ENCODE results near the gene RRP1B.

- TF ChIP-seq RAD51 (IDR thresholded peaks at IDR 0.05; ENCODE audit: borderline replicate concordance) (no peak), ARID5B (CRISPR knock-in tag; IDR thresholded peaks at IDR 0.05) (no peak), SRSF1 (optimal IDR thresholded peaks at IDR 0.05; ENCODE audit: low read depth, low read length) (no peak), CTCF (CRISPR knock-in tag; IDR thresholded peaks at IDR 0.05) (no peak), ERF (CRISPR knock-in tag; IDR thresholded peaks at IDR 0.05) (no peak), ZNF274 (CRISPR knock-in tag; IDR thresholded peaks at IDR 0.05) (no peak), ZNF746 (CRISPR knock-in tag; IDR thresholded peaks at IDR 0.05) (no peak), ZNF670 (CRISPR knock-in tag; IDR thresholded peaks at IDR 0.05; ENCODE audit: borderline replicate concordance) (no peak), SMAD1 (CRISPR knock-in tag; IDR thresholded peaks at IDR 0.05; ENCODE audit: borderline replicate concordance, low read depth) (no peak)
Measured at GRCh38 chr21:43648171-43648570, 11.2 kb upstream of the RRP1B start.
